ENCODE measurements around the gene MIEF2. TPM values are rescaled to one million over a fixed set of nuclear protein-coding genes. Genes with fewer than 3 reads are reported as not detected.
A peak's percentile ranks its signal among the peaks of the same experiment; 100 is the strongest.

Gene MIEF2
- total RNA-seq, 2 experiments from 2014 or later, result 6.5 to 6.8 TPM

GRCh38 chr17:18259621-18260331 lies 686 bp upstream of the MIEF2 start:
- no peaks in the 10 kb centered on the region for H3K27me3 Mint-ChIP-seq
- POLR2A ChIA-PET, result no interaction called here
- peaks cover 11% of the 10 kb centered on the region for H3K36me3 Mint-ChIP-seq
- H3K9me3 Mint-ChIP-seq, result no peaks in the 10 kb centered on the region
- CTCF ChIA-PET, result interaction anchor here (1.6 kb wide), 1 partner anchor 11 kb away, joined by 6 read pairs; no protein-coding TSS in a partner anchor
- H3K4me1 Mint-ChIP-seq (ENCODE audit: low read depth), result peaks cover 43% of the 10 kb centered on the region
- intact Hi-C loops (cut with micrococcal nuclease), result loop anchor here (1.0 to 2.0 kb wide), 3 partner anchors 35 to 76 kb away; partner anchors contain the start of genes ALKBH5, LLGL1 and SMCR8
- H3K4me3 Mint-ChIP-seq, result peak overlapping the region; percentile 75
- H3K27ac Mint-ChIP-seq, result peak overlapping the region; percentile 75
- no peak for DNase-seq

- Mint-ChIP-seq H3K9me3 (no peaks in the 10 kb centered on the region), H3K27me3 (no peaks in the 10 kb centered on the region), H3K36me3 (peaks cover 7% of the 10 kb centered on the region), H3K27ac (peak overlapping the region; percentile 75), H3K4me3 (peak overlapping the region; percentile 75), H3K4me1 (ENCODE audit: low read depth) (peaks cover 40% of the 10 kb centered on the region)
- ChIA-PET CTCF (interaction anchor here (0.9 to 1.4 kb wide), 2 partner anchors 14 to 43 kb away, joined by 3 read pairs; no protein-coding TSS in a partner anchor), POLR2A (interaction anchor here (0.6 to 1.2 kb wide), 2 partner anchors 12 to 13 kb away, joined by 3 read pairs; no protein-coding TSS in a partner anchor)
- intact Hi-C loops (cut with micrococcal nuclease), result loop anchor here (2.0 kb wide), 1 partner anchor 36 kb away; the partner anchor contains the start of gene LLGL1
- peak; percentile 65 for DNase-seq
Observed at GRCh38 chr17:18261146-18261515, 669 bp downstream of the MIEF2 start.

GRCh38 chr17:18261659-18262058 lies 1.2 kb downstream of the MIEF2 start:
- H3K27ac Mint-ChIP-seq, result no peak overlapping the region
- H3K27me3 Mint-ChIP-seq, result no peaks in the 10 kb centered on the region
- no peak for DNase-seq
- peak overlapping the region; percentile 75 for H3K4me3 Mint-ChIP-seq
- no peaks in the 10 kb centered on the region for H3K9me3 Mint-ChIP-seq
- peaks cover 5% of the 10 kb centered on the region for H3K36me3 Mint-ChIP-seq
- intact Hi-C loops (cut with micrococcal nuclease), result loop anchor here (2.0 kb wide), 1 partner anchor 37 kb away; the partner anchor contains the start of gene LLGL1
- ChIA-PET POLR2A (interaction anchor here (0.6 to 1.2 kb wide), 2 partner anchors 11 to 14 kb away, joined by 3 read pairs; no protein-coding TSS in a partner anchor), CTCF (interaction anchor here (1.4 kb wide), 1 partner anchor 44 kb away, joined by 3 read pairs; no protein-coding TSS in a partner anchor)
- peaks cover 37% of the 10 kb centered on the region for H3K4me1 Mint-ChIP-seq (ENCODE audit: low read depth)

GRCh38 chr17:18262111-18262510 lies 1.6 kb downstream of the MIEF2 start:
- Mint-ChIP-seq H3K9me3 (no peaks in the 10 kb centered on the region), H3K36me3 (peaks cover 2% of the 10 kb centered on the region), H3K4me1 (ENCODE audit: low read depth) (peaks cover 32% of the 10 kb centered on the region), H3K27ac (no peak overlapping the region), H3K4me3 (peak overlapping the region; percentile 75), H3K27me3 (no peaks in the 10 kb centered on the region)
- no peak for DNase-seq
- CTCF ChIA-PET, result interaction anchor here (0.8 kb wide), 1 partner anchor 19 kb away, joined by 3 read pairs; no protein-coding TSS in a partner anchor
- POLR2A ChIA-PET, result no interaction called here
- intact Hi-C loops (cut with micrococcal nuclease), result no loop called here

GRCh38 chr17:18262641-18263040 lies 2.2 kb downstream of the MIEF2 start:
- Mint-ChIP-seq H3K4me1 (ENCODE audit: low read depth) (peaks cover 29% of the 10 kb centered on the region), H3K27me3 (no peaks in the 10 kb centered on the region), H3K27ac (no peak overlapping the region), H3K9me3 (no peaks in the 10 kb centered on the region), H3K36me3 (peaks cover 1% of the 10 kb centered on the region), H3K4me3 (no peak overlapping the region)
- POLR2A ChIA-PET, result no interaction called here
- CTCF ChIA-PET, result interaction anchor here (0.8 to 1.4 kb wide), 2 partner anchors 19 to 58 kb away, joined by 3 to 4 read pairs; no protein-coding TSS in a partner anchor
- intact Hi-C loops (cut with micrococcal nuclease), result no loop called here
- no peak for DNase-seq

GRCh38 chr17:18263885-18264682 lies 3.6 kb downstream of the MIEF2 start:
- intact Hi-C loops (cut with micrococcal nuclease), result no loop called here
- CTCF ChIA-PET, result interaction anchor here (1.4 to 2.1 kb wide), 2 partner anchors 16 to 56 kb away, joined by 4 to 8 read pairs; no protein-coding TSS in a partner anchor

GRCh38 chr17:18267366-18267765 lies 6.9 kb downstream of the MIEF2 start:
- Mint-ChIP-seq H3K9me3 (no peaks in the 10 kb centered on the region), H3K4me3 (no peak overlapping the region), H3K36me3 (peaks cover 2% of the 10 kb centered on the region), H3K27ac (no peak overlapping the region), H3K27me3 (no peaks in the 10 kb centered on the region), H3K4me1 (ENCODE audit: low read depth) (peaks cover 6% of the 10 kb centered on the region)
- POLR2A ChIA-PET, result no interaction called here
- CTCF ChIA-PET, result no interaction called here
- no peak for DNase-seq
- intact Hi-C loops (cut with micrococcal nuclease), result no loop called here

More at GRCh38 chr17:18263885-18264682, 3.6 kb downstream of the MIEF2 start:
- Mint-ChIP-seq H3K9me3 (no peaks in the 10 kb centered on the region), H3K4me1 (ENCODE audit: low read depth) (peaks cover 28% of the 10 kb centered on the region), H3K4me3 (no peak overlapping the region), H3K36me3 (peaks cover 1% of the 10 kb centered on the region), H3K27me3 (no peaks in the 10 kb centered on the region), H3K27ac (no peak overlapping the region)
- POLR2A ChIA-PET, result no interaction called here
- DNase-seq, result no peak

- CTCF ChIA-PET, result interaction anchor here (0.6 to 0.7 kb wide), 3 partner anchors 49 to 103 kb away, joined by 3 to 4 read pairs (median 4); no protein-coding TSS in a partner anchor
- H3K4me3 Mint-ChIP-seq, result no peak overlapping the region
Observed at GRCh38 chr17:18267927-18268711, 7.7 kb downstream of the MIEF2 start.

GRCh38 chr17:18270046-18270931 lies 9.8 kb downstream of the MIEF2 start:
- peaks cover 1% of the 10 kb centered on the region for H3K36me3 Mint-ChIP-seq
- H3K9me3 Mint-ChIP-seq, result no peaks in the 10 kb centered on the region
- H3K27me3 Mint-ChIP-seq, result no peaks in the 10 kb centered on the region
- no peak for DNase-seq
- H3K4me1 Mint-ChIP-seq (ENCODE audit: low read depth), result peaks cover 4% of the 10 kb centered on the region
- ChIA-PET POLR2A (interaction anchor here (0.8 kb wide), 1 partner anchor 25 kb away, joined by 4 read pairs; no protein-coding TSS in a partner anchor), CTCF (no interaction called here)
- no peak overlapping the region for H3K27ac Mint-ChIP-seq
- no peak overlapping the region for H3K4me3 Mint-ChIP-seq
- intact Hi-C loops (cut with micrococcal nuclease), result no loop called here

More at GRCh38 chr17:18267927-18268711, 7.7 kb downstream of the MIEF2 start:
- no peaks in the 10 kb centered on the region for H3K27me3 Mint-ChIP-seq
- intact Hi-C loops (cut with micrococcal nuclease), result no loop called here
- H3K36me3 Mint-ChIP-seq, result peaks cover 2% of the 10 kb centered on the region
- POLR2A ChIA-PET, result interaction anchor here (0.6 to 0.7 kb wide), 2 partner anchors 12 to 116 kb away, joined by 4 to 5 read pairs; no protein-coding TSS in a partner anchor
- DNase-seq, result no peak
- peaks cover 4% of the 10 kb centered on the region for H3K4me1 Mint-ChIP-seq (ENCODE audit: low read depth)
- no peak overlapping the region for H3K27ac Mint-ChIP-seq
- H3K9me3 Mint-ChIP-seq, result no peaks in the 10 kb centered on the region

- no peaks in the 10 kb centered on the region for H3K27me3 Mint-ChIP-seq
- CTCF ChIA-PET, result no interaction called here
- no peaks in the 10 kb centered on the region for H3K4me1 Mint-ChIP-seq (ENCODE audit: low read depth)
- no peak overlapping the region for H3K4me3 Mint-ChIP-seq
- no peak for DNase-seq
- no peak overlapping the region for H3K27ac Mint-ChIP-seq
- POLR2A ChIA-PET, result no interaction called here
- H3K36me3 Mint-ChIP-seq, result peaks cover 24% of the 10 kb centered on the region
- intact Hi-C loops (cut with micrococcal nuclease), result no loop called here
- H3K9me3 Mint-ChIP-seq, result no peaks in the 10 kb centered on the region
Observed at GRCh38 chr17:18277076-18277475, 16.6 kb downstream of the MIEF2 start.

GRCh38 chr17:18278867-18279266 lies 18.4 kb downstream of the MIEF2 start:
- H3K4me1 Mint-ChIP-seq (ENCODE audit: low read depth), result no peaks in the 10 kb centered on the region
- DNase-seq, result no peak
- no peak overlapping the region for H3K4me3 Mint-ChIP-seq
- no peak overlapping the region for H3K27ac Mint-ChIP-seq
- ChIA-PET POLR2A (no interaction called here), CTCF (no interaction called here)
- H3K27me3 Mint-ChIP-seq, result no peaks in the 10 kb centered on the region
- intact Hi-C loops (cut with micrococcal nuclease), result no loop called here
- H3K9me3 Mint-ChIP-seq, result no peaks in the 10 kb centered on the region
- peaks cover 38% of the 10 kb centered on the region for H3K36me3 Mint-ChIP-seq
